Measurements from ENCODE around the gene NRXN3.

The NRXN3 gene

DNA sequence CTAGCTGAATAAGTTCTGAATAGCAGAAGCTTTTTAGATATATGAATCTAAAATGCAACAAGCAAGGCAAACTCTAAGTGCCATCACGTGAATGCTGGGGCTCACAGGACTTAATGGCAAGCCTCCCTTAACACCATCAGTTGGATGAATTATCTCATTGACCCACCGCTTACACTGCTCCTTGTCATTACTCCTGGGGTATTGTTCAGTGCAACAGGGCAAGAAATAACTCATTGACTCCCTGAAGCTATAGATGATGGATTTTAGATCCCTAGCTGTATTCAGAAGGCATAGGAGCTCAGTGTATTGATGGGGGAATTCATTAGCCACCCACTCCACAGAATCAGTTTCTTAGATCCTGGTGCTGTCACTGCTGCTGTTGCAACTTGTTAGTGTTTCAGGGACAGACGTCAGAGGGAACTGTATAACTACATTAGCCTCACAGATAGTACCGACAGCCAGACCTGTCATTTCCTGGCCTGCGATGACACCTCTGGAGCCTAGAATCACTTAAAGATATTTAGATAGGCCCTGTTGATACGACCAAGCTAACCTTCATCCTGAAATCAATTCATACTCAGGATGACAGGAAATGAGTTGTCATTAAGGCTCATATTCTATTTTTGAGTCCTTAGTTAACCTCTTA, 1305.8 kb downstream of the NRXN3 start:
- H3K27me3 Mint-ChIP-seq: no peaks in the 10 kb centered on the region
- no peaks in the 10 kb centered on the region for H3K4me1 Mint-ChIP-seq
- H3K4me3 Mint-ChIP-seq: no peak overlapping the region
- no peak overlapping the region for H3K27ac Mint-ChIP-seq
- no peaks in the 10 kb centered on the region for H3K36me3 Mint-ChIP-seq
- H3K9me3 Mint-ChIP-seq: no peaks in the 10 kb centered on the region

DNA sequence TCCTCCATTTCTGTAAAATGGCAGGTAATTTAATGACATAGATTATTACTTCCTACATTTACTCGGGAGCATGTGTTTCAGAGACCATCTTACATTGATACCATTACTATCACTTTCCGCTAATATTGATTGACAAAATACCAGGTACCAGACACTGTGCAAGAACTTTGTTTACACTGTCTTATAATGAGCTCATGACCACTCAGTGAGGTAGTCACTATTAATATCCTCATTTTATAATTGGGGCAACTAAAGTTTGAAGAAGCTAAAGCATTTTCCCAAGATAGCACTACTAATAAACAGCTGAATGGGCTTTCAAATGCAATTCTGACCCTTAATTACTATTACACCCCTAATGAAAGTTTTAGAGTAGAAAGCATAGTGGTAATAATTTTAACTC, 1306.4 kb downstream of the NRXN3 start:
- no peaks in the 10 kb centered on the region for H3K27me3 Mint-ChIP-seq
- no peak overlapping the region for H3K4me3 Mint-ChIP-seq
- no peaks in the 10 kb centered on the region for H3K9me3 Mint-ChIP-seq
- H3K36me3 Mint-ChIP-seq: no peaks in the 10 kb centered on the region
- no peaks in the 10 kb centered on the region for H3K4me1 Mint-ChIP-seq
- no peak overlapping the region for H3K27ac Mint-ChIP-seq

DNA sequence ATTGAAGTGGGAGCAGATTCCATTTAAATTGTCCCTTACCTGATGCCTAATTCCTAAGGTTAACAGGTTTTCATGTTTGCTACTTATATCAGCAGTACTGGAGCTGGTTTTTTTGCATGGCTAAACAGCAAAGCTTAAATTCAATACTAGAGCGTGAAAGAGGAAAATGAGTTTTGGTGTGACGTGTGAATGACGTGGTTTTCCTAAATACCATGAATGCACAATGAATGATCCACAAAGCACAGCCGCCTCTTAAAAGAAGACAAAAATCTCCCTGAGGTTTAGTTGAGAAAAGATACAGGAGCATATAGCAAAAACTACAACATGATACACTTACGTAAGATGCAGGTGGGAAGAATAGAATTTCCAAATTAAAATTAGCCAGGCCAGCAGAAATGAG, 1310.0 kb downstream of the NRXN3 start:
- Mint-ChIP-seq H3K27ac (no peak overlapping the region), H3K27me3 (no peaks in the 10 kb centered on the region), H3K36me3 (no peaks in the 10 kb centered on the region), H3K4me3 (no peak overlapping the region), H3K9me3 (no peaks in the 10 kb centered on the region), H3K4me1 (no peaks in the 10 kb centered on the region)

DNA sequence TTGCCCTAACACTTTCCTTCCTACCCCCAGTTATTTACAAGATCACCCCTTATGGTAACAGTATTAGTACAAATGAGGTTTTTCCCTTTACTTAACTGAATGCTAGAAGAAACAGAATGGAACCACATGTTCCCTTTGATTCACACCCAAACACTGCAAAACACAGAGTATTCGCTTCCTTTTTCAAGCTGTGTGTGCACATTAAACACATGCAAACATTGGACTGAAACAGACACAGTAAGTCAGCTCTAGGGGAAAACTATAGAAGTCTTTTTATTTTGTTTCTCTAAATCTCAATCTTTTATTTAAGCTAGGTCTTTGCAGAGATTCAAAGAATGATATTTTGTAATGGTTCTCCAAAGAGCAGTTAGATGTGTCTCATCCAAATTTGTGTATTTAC, 1312.7 kb downstream of the NRXN3 start:
- H3K27me3 Mint-ChIP-seq: no peaks in the 10 kb centered on the region

DNA sequence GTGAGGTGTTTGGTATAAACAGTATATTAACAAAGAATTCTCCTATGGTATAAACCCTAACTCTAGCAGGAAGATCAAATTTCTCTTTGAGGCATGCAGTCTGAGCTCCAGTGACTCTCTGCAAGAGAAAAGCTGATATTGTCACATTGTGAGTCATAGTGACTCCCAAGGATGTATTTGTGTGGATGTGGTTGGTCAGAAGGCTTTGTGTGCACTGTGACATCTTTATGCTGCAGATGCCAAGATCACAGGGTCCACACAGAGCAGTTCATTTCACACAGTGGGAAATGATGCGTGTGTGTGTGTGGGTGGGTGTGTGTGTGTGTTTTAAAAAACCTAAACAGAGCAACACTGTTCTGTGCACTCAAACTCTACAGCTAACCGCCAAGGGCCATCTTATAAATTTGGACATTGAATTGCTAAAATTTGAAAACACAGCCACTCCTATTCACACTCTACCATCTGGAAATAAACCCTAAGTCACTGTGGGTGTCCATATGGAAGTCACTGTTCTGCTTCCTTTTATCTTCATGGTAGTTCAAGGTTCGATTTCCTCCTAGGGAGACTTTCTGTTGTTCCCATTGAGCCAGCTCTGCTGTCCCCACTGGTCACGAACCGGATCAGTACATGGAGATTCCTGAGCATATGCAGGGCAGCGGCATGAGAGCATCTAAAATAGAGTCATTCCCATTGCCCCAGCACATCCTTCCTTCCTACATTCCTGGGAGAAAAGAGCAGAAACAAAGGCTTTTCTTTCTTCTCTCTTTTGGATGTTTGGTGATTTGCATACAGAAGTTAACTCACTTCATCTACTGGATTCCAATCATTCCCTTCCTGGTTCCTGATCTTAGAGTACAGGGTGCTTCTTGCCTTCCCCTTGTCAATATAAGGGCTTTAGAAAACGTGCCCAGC, 1313.6 kb downstream of the NRXN3 start:
- no peak overlapping the region for H3K27ac Mint-ChIP-seq
- H3K9me3 Mint-ChIP-seq: no peaks in the 10 kb centered on the region
- no peaks in the 10 kb centered on the region for H3K4me1 Mint-ChIP-seq
- H3K36me3 Mint-ChIP-seq: no peaks in the 10 kb centered on the region
- no peak overlapping the region for H3K4me3 Mint-ChIP-seq
- H3K27me3 Mint-ChIP-seq: no peaks in the 10 kb centered on the region

More for the DNA sequence above, 1312.7 kb downstream of the NRXN3 start:
- no peaks in the 10 kb centered on the region for H3K4me1 Mint-ChIP-seq
- H3K27ac Mint-ChIP-seq: no peak overlapping the region
- H3K36me3 Mint-ChIP-seq: no peaks in the 10 kb centered on the region
- no peaks in the 10 kb centered on the region for H3K9me3 Mint-ChIP-seq
- no peak overlapping the region for H3K4me3 Mint-ChIP-seq

DNA sequence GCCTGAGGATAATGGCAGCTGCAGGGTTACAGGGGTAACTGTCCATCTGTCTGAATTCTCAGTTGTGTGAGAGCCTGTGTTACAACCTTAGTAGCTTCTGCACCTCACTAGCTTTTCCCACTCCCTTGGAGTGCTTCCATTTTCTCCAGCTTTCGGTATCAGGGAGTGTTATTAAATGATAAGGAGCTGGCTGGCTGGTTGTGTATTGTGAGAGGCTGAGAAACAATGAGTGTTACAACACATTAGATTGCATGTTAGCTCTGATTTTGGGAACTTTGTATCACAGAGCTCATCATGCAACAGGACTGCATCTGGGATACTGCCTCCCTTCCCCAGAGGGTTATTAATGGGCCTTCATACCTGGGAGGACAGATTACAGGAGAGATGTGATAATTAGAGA, 1317.5 kb downstream of the NRXN3 start:
- Mint-ChIP-seq H3K27me3 (no peaks in the 10 kb centered on the region), H3K4me1 (no peaks in the 10 kb centered on the region), H3K27ac (no peak overlapping the region), H3K9me3 (peaks cover 4% of the 10 kb centered on the region), H3K4me3 (no peak overlapping the region), H3K36me3 (no peaks in the 10 kb centered on the region)

DNA sequence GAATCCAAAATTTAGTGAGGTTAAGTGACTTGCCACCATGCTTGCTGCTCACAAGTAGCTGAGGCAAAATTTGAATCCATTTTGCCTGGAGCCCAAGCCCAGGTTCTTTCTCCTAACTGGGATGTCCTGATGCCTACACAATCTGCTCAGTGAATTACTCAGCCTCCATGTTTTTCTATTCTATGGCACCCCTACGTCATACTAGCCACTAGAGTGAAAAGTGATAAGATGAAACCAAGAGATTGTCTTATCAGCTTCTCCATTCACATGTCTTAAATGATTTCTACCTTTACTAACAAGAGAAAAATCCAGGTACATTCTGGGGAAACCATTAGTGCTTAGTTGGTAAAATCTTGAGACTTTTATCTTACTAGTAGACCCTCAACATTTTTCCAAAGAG, 1321.0 kb downstream of the NRXN3 start:
- H3K4me3 Mint-ChIP-seq: no peak overlapping the region
- no peaks in the 10 kb centered on the region for H3K36me3 Mint-ChIP-seq
- H3K4me1 Mint-ChIP-seq: no peaks in the 10 kb centered on the region
- no peak overlapping the region for H3K27ac Mint-ChIP-seq
- H3K27me3 Mint-ChIP-seq: no peaks in the 10 kb centered on the region
- H3K9me3 Mint-ChIP-seq: peaks cover 4% of the 10 kb centered on the region

DNA sequence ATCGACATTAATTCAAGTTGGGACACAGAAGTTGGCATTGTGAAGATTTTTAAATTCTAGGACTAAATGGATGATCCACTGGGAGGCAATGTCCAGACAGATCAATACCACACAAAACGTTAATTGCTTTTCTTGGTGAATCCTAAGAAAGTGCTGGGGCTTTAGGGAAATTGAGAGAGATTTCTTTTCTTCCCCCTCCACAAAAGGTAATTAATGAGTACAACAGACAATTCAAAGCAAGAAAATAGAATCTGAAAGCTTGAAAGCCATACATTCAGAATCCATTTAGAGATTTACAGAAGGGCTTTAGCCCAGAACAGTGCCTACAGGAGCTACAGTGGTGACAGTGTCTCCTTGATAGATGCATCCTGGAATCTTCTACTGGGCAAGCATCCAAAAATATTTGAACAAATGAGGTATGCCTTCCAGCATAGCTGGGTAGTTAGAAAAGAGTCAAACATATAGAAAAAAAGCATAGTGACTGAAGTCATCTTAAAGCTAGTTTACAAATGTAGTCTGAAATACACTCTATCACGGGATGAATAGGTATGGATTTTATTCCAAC, 1323.0 kb downstream of the NRXN3 start:
- Mint-ChIP-seq H3K9me3 (peaks cover 4% of the 10 kb centered on the region), H3K4me3 (no peak overlapping the region), H3K36me3 (no peaks in the 10 kb centered on the region), H3K4me1 (no peaks in the 10 kb centered on the region), H3K27ac (no peak overlapping the region), H3K27me3 (no peaks in the 10 kb centered on the region)

GRCh38 chr14:79496701-79497100, 1326.5 kb downstream of the NRXN3 start:
- no peak overlapping the region for H3K4me3 Mint-ChIP-seq

DNA sequence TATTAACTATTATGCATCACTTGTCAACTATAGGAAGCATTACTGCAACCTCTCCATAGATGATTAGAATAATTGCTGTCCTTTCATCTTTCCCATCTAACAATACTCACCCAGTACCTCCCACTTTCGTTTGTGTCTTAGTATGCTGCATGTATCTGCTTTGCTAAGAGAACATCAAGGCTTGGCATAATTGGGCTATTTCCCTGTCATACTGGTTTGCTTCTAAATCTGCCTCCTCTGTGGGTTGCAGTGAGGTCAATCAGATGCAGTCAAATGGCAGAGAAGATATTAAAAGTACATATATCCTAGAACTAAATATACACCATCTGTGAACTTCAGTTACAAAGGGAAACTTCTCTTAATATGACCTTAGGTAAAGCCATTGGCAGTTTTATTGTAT, 1330.3 kb downstream of the NRXN3 start:
- Mint-ChIP-seq H3K9me3 (no peaks in the 10 kb centered on the region), H3K27ac (no peak overlapping the region), H3K36me3 (no peaks in the 10 kb centered on the region), H3K27me3 (no peaks in the 10 kb centered on the region), H3K4me1 (no peaks in the 10 kb centered on the region), H3K4me3 (no peak overlapping the region)

More at GRCh38 chr14:79496701-79497100, 1326.5 kb downstream of the NRXN3 start:
- Mint-ChIP-seq H3K4me1 (no peaks in the 10 kb centered on the region), H3K36me3 (no peaks in the 10 kb centered on the region), H3K27me3 (no peaks in the 10 kb centered on the region), H3K27ac (no peak overlapping the region), H3K9me3 (no peaks in the 10 kb centered on the region)

GRCh38 chr14:79502136-79502750, 1332.1 kb downstream of the NRXN3 start:
- no peak overlapping the region for H3K27ac Mint-ChIP-seq
- no peaks in the 10 kb centered on the region for H3K36me3 Mint-ChIP-seq
- H3K4me1 Mint-ChIP-seq: no peaks in the 10 kb centered on the region
- H3K4me3 Mint-ChIP-seq: no peak overlapping the region
- peaks cover 10% of the 10 kb centered on the region for H3K9me3 Mint-ChIP-seq
- no peaks in the 10 kb centered on the region for H3K27me3 Mint-ChIP-seq

- H3K4me3 Mint-ChIP-seq: no peak overlapping the region
- no peaks in the 10 kb centered on the region for H3K36me3 Mint-ChIP-seq
- no peak overlapping the region for H3K27ac Mint-ChIP-seq
- H3K4me1 Mint-ChIP-seq: no peaks in the 10 kb centered on the region
- peaks cover 10% of the 10 kb centered on the region for H3K9me3 Mint-ChIP-seq
- H3K27me3 Mint-ChIP-seq: no peaks in the 10 kb centered on the region
Observed at GRCh38 chr14:79502751-79503148, 1332.6 kb downstream of the NRXN3 start.

DNA sequence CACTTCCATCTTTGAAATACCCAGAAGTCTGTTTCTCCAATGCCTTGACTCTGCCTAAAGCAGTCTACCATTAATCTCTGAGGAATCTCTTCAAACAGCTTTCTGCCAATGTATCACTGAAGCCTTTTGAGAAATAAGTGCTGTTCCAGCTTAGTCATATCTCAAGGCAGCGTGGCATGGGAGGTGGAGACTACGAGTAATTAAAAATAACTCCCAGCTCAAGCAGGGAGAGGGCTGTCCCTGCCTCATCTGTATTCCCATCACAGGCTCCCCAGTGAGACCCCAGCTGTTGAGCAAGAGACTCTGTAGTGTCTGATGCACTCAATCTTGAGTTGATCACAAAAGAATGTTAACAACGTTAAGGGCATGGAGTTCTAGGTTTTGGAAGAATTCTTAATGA, 1340.5 kb downstream of the NRXN3 start:
- peaks cover 14% of the 10 kb centered on the region for H3K9me3 Mint-ChIP-seq
- H3K27me3 Mint-ChIP-seq: no peaks in the 10 kb centered on the region
- H3K27ac Mint-ChIP-seq: no peak overlapping the region
- no peaks in the 10 kb centered on the region for H3K4me1 Mint-ChIP-seq
- no peaks in the 10 kb centered on the region for H3K36me3 Mint-ChIP-seq
- H3K4me3 Mint-ChIP-seq: no peak overlapping the region

DNA sequence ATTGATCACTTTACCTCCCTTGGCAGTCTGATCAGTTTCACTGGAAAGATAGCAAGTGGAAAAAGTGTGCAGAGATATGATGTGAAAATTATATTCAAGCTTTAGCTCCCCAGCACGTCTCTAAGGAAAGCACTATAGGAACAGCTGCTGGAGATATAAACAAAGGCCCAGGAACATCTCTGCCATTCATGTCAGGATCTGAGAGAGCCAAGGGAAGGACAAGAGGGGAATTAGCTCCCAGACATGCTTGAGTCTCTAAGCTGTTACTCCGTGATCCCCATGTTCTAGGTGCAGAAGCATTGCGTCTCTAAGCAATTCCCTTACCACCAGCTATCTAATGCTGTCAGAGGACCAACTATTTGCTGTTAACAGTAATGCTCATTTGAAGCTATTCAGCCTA, 1341.0 kb downstream of the NRXN3 start:
- H3K4me1 Mint-ChIP-seq: no peaks in the 10 kb centered on the region
- no peaks in the 10 kb centered on the region for H3K36me3 Mint-ChIP-seq
- H3K9me3 Mint-ChIP-seq: peaks cover 11% of the 10 kb centered on the region
- H3K4me3 Mint-ChIP-seq: no peak overlapping the region
- H3K27ac Mint-ChIP-seq: no peak overlapping the region
- no peaks in the 10 kb centered on the region for H3K27me3 Mint-ChIP-seq

DNA sequence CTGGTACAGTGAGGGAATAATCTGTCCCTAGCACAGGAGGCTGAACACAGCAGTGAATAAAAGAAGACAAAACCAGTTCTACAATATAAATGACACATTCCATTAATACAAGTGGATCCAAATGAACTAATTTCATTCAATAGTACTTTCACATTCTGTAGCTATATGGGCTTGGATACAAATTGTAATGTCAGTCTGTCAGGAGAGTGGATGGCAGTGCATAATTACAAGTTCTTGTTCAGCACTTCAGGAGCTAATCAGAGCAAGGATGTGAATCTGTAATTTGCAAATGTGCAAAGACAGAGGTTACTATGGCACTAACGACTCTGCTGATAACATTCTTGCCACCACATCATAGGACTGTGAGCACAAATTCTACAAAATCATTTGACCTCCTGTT, 1343.3 kb downstream of the NRXN3 start:
- Mint-ChIP-seq H3K27me3 (peaks cover 1% of the 10 kb centered on the region), H3K4me1 (no peaks in the 10 kb centered on the region), H3K36me3 (no peaks in the 10 kb centered on the region), H3K4me3 (no peak overlapping the region), H3K27ac (no peak overlapping the region), H3K9me3 (peaks cover 4% of the 10 kb centered on the region)

GRCh38 chr14:79514700-79515099, 1344.5 kb downstream of the NRXN3 start:
- no peak overlapping the region for H3K27ac Mint-ChIP-seq
- no peak overlapping the region for H3K4me3 Mint-ChIP-seq
- peaks cover 1% of the 10 kb centered on the region for H3K27me3 Mint-ChIP-seq
- H3K4me1 Mint-ChIP-seq: no peaks in the 10 kb centered on the region
- H3K36me3 Mint-ChIP-seq: no peaks in the 10 kb centered on the region
- peaks cover 4% of the 10 kb centered on the region for H3K9me3 Mint-ChIP-seq

Data from activated naive CD4-positive, alpha-beta T cell treated with anti-CD3 and anti-CD28 coated beads, Interleukin-2, amount 50 U/mL, for 24 hours (primary cell).